NCI-H510A (cell line): ENCODE data around the gene KCNJ11.

Experiments
- DNase-seq: peaks from one replicate; lab custom pipeline; 2025; lab: John Stamatoyannopoulos, UW

The KCNJ11 gene

DNA sequence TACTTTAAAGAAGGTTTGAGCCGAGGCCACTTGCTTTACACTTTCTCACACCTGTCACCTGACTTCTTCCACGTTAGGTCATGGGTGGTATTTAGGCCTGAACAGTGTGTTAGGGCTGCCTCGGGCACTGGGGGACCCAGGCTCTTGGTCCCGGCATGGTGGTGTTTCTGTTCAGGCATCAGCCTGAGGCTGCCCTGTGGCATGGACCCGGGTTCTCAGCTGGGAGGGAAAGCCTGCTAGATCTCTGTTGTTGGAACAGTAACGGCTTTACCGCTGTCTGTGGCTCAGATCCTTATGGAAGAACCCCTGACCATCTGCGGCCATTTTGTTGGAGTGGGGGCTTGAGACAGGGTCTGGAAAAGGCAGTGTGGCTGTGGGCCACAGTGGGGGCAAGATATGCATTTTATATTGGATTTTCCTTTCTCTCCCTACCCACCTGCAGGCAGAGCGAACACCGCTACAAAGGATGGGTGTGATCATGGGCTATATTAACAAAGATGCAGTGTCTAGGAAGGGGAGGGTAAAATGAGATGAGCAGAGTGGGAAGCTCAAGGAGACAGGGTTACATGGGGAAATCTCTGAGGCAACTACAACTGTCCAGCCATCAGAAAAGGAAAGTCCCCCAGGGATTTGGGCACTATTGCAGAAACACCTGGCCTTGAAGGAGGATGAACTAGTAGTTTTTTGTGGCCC is 1.6 kb upstream of the KCNJ11 start:
- no peak for DNase-seq

- DNase-seq = peak; percentile 53
Measured at GRCh38 chr11:17389211-17389956, 925 bp upstream of the KCNJ11 start.

- no peak for DNase-seq
Measured at GRCh38 chr11:17387811-17388210, 648 bp downstream of the KCNJ11 start.

DNA sequence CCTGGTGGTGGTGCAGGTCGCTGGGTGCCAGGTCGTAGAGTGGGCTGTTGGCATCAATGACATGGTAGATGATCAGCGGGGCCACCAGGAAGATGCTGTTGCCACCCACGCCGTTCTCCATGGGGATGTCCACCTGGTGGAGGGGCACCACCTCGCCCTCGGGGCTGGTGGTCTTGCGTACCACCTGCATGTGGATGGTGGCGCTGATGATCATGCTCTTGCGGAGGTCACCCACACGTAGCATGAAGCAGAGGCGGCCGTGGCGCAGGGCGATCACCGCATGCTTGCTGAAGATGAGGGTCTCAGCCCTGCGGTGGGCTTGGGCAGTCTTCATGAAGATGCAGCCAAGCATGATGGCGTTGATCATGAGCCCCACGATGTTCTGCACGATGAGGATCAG is 1.2 kb downstream of the KCNJ11 start:
- DNase-seq = no peak

DNA sequence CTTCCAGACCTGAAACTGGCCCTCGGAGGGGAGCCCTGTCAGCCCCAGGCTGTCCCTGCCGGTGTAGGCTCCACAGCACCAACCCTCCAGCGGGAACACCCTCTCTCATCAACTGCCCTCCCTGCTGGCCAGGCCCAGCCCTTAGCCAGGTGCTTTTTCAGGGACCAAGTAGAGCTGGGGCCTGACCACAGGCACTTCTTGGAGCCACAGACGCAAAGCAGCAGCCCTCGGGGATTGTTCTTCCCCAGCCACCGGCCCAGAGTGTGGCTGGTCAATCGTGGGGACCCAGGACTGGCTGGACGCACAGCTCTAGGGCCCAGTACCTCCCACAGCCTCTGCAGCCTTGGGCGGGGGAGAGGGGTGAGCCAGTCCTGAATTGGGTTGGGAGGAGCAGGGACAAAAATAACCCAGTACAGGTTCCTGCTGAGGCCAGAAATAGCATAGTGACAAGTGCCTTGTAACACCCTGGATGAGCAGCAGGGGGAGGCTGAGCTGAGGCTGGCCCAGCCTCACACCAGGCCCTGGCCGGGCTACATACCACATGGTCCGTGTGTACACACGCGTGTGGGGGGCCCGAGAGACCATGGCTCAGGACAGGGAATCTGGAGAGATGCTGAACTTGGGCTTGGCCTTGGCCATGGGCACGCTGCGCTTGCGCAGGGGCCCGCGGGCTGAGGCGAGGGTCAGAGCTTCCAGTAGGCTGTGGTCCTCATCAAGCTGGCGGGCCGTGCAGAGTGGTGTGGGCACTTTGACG is 2.0 kb downstream of the KCNJ11 start:
- DNase-seq = no peak

GRCh38 chr11:17385926-17386325 is 2.5 kb downstream of the KCNJ11 start:
- DNase-seq = no peak

GRCh38 chr11:17385492-17385891 is 3.0 kb downstream of the KCNJ11 start:
- no peak for DNase-seq

DNA sequence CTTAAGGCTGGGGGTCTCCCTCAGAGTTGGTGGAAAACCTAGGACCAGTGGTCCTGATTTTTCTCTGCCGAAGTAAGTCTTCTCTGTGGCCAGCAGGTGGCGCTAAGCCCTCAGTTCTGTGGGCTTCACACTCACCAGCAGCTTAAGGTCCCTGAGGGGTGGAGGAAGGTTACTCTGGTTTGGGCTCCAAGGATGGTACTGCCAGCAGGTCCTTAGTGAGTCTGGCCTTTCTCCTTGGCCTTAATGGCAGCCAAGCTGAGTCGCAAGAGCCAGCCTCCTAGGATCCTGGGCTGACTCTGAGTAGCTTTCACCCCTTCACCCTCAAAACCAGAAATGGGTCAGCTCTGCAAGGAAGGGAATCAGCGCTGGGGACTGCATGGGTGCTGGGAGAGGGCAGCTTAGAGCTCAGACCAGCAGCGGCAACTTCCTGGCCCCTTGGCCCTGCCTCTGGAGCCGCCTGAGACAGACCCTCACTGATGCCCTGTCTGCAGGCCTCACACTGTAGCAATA is 4.4 kb downstream of the KCNJ11 start:
- DNase-seq = peak; percentile 64

DNA sequence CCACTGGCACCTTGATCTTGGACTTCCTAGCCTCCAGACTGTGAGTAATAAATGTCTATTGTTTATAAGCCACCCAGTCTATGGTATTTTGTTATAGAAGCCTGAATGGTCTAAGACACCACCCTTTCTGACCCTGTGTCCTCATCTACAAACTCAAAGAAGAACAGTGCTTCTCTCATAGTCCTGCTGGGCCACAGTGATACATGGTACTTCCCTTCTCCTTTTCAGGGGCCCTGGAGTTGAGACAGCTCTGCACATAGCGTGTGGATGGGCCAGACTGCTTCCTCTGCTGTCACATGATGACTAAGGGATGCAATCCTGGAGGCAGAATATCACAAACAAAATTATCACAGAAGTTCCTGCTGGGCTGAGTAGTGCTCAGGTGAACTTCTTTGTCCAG is 5.0 kb downstream of the KCNJ11 start:
- DNase-seq = no peak

GRCh38 chr11:17382046-17382728 is 6.3 kb downstream of the KCNJ11 start:
- no peak for DNase-seq

GRCh38 chr11:17381156-17381555 is 7.3 kb downstream of the KCNJ11 start:
- DNase-seq = no peak

- DNase-seq = no peak
Measured at GRCh38 chr11:17379383-17380180, 8.9 kb downstream of the KCNJ11 start.

DNA sequence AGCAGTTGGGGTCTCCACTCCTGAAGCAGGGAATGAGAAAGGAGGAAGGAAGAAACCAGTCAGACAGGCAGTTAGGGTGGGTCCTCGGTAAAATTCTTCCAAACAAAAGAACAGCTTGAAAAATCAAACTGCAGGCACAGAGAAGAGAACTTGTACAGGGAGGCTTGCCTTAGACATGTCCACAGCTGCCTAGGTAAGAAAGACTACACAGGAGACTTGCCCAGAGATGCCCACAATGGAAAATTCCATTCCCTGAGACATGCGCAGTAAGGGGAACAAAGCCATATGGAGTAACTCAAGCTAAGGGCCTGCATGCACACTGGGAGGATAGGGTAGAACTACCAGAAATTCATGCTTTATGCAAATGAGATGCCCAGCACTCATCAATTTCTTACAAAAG is 9.8 kb downstream of the KCNJ11 start:
- DNase-seq = no peak

- no peak for DNase-seq
Measured at GRCh38 chr11:17376493-17376892, 12.0 kb downstream of the KCNJ11 start.

GRCh38 chr11:17375547-17375946 is 12.9 kb downstream of the KCNJ11 start:
- no peak for DNase-seq

DNA sequence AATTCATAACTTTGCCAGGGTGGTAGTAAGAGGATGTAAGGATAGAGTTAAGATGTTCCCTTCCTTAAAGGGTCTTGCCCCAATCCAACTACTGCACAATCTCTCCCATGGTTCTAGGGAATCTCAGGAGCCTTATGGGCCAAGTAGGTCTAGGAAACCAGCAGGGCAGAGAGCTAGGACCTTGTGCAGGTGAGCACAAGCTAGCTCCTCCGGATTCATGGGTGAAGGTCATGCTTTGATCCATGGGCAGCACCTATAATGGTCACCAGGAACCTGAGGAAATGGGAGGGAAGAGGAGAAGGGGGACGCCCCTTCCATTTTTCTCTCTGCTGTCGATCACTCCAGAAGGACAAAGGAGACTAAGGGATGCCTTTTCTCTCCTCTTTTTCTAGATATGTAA is 16.8 kb downstream of the KCNJ11 start:
- DNase-seq = no peak

DNA sequence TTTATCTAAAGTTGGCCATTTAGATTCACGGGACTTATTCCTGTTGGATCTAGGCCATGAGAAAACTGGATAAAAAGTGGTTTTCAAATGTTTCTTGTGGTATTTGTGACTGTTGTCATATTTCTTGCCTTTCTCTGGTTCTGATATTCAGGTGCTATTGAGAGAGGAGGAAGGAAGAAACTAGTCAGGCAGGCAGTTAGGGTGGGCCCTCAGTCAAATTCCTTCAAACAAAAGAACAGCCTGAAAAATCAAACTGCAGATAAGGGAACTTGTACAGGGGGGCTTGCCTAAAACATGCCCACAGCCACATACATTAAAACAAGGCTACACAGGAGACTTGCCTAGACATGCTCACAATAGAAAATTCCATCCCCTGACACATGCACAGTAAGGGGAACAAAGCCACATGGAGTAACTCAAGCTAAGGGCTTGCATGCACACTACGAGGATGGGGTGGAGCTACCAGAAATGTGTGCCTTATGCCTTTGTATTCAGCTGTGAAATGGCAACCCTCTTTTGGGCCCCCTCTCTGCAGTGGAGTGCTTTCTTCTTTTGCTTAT is 18.7 kb downstream of the KCNJ11 start:
- no peak for DNase-seq

GRCh38 chr11:17369094-17369493 is 19.4 kb downstream of the KCNJ11 start:
- no peak for DNase-seq

GRCh38 chr11:17368551-17368950 is 19.9 kb downstream of the KCNJ11 start:
- DNase-seq = no peak

DNA sequence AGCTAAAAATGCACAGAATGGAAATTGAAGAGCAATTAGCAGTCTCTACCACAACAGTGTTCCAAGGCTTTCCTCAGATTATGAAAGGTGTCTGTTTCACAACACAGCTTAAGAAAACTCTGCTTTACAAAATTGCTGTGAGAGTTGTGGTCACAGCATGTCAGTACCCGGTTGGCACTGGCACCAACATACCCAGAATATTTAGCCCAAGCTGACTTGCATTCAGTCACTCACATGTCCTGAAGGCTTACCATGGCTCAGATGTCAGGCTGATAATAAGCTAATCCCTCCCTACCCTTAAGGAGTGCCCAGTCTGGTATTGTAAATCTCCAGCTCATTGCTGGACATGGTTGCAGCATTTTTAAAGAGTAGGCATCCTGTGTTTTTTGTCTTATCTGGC is 22.0 kb downstream of the KCNJ11 start:
- DNase-seq = no peak

DNA sequence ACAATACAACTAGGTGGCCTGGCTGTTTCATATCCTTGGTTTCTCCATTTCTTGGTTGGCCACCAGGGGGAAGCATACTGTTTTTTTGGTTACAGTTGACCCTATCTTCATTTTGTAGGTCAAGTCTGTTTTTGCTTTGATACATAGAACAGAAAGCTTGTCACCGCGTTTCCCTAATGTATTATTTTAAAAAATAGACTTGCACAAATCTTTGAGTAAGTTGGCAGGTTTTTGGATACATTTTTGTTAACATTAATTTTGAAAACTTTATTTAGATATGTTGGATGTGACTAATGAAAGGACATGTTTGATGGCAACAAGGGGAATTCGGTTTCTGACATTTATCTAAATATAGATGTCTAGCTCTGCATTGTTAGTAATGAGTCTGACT is 33.9 kb downstream of the KCNJ11 start:
- peak; percentile 14 for DNase-seq
